HCT116 (cell line): ENCODE data around the gene DGCR8. TPM values are rescaled to one million over a fixed set of nuclear protein-coding genes. Genes with fewer than 3 reads are reported as not detected.
A peak's percentile ranks its signal among the peaks of the same experiment; 100 is the strongest.
"Not testable (repeated sequence)": the region's sequence is repeated elsewhere in the genome, so short reads cannot be mapped to it uniquely, and the experiment has no call there.

Experiments
- ATAC-seq: fragments of 200-7000 bp; cut with Tn5 transposase; 2 replicates; pipeline ENCODE4 v1.9.1; 2020; ENCODE audit warnings: mild to moderate bottlenecking, moderate library complexity
- BruUV-seq: library from RNA; stranded (reverse); fragments of 400-500 nt; replicated peaks from 2 replicates; lab custom pipeline; 2021; lab: Mats Ljungman, UMichigan
- CTCF ChIA-PET: fragments of 300-600 bp; sonication (Branson Sonifier 250); formaldehyde crosslinking; loops from one replicate; lab custom pipeline; 2021; ENCODE audit warnings: antibody characterized with exemption; lab: Charles Lee
- POLR2A ChIA-PET: fragments of 300-600, 350-600 bp; sonication (Branson Sonifier 250); formaldehyde crosslinking; loops from one replicate; lab custom pipeline; 2021; ENCODE audit warnings: antibody characterized with exemption; lab: Charles Lee
- RAD21 ChIA-PET, 2 experiments: fragments of 300-600 bp; sonication (Branson Sonifier 250); formaldehyde crosslinking; loops; one replicate each; lab custom pipeline; 2023; ENCODE audit warnings: low total read pairs in 2 of 2; ENCODE audit not compliant: uncharacterized antibody in 2 of 2, unreplicated experiment in 2 of 2, low non-redundant PET in 1 of 2; lab: Charles Lee
- DNase-seq: peaks from one replicate; pipeline ENCODE4 v3.0.0-alpha.2; 2010; ENCODE audit warnings: low read depth, low spot score
- H2AFZ ChIP-seq: fragments of 200-600 bp; shearing (Covaris generic), sonication (generic); 2 replicates; pipeline ENCODE4 v1.6.1; 2017; ENCODE audit warnings: low read depth, mixed run types, mixed read lengths, antibody characterized with exemption, low read length; ENCODE audit not compliant: poor library complexity, severe bottlenecking
- H3K27ac ChIP-seq: 2 replicates; pipeline ENCODE4 v1.5.1; 2012; ENCODE audit warnings: low read depth, low read length
- H3K27me3 ChIP-seq: fragments of 200-600 bp; sonication (generic); 2 replicates; pipeline ENCODE4 v1.6.1; 2016; ENCODE audit warnings: mixed run types, low read length, mixed read lengths; ENCODE audit not compliant: insufficient read depth
- H3K36me3 ChIP-seq, 2 experiments: fragments of 200-500 bp in 1 of 2; fragments of 200-600 bp in 1 of 2; sonication (Bioruptor generic) in 1 of 2; sonication (generic) in 1 of 2; 2 replicates each; pipeline versions ENCODE4 v1.5.1 to v1.6.1; 2014 to 2016; ENCODE audit warnings: low read length in 2 of 2, inconsistent platforms in 1 of 2, mixed read lengths in 1 of 2, mixed run types in 1 of 2; ENCODE audit not compliant: insufficient read depth in 2 of 2, control insufficient read depth in 1 of 2
- H3K4me1 ChIP-seq, 2 experiments: fragments of 200-600 bp in 1 of 2; sonication (generic) in 1 of 2; 2 replicates each; pipeline versions ENCODE4 v1.5.1 to v1.6.1; 2012 to 2017; ENCODE audit warnings: low read length in 2 of 2, inconsistent platforms in 1 of 2, mild to moderate bottlenecking in 1 of 2, mixed read lengths in 1 of 2, mixed run types in 1 of 2, moderate library complexity in 1 of 2; ENCODE audit not compliant: insufficient read depth in 2 of 2, control insufficient read depth in 1 of 2
- H3K4me2 ChIP-seq: fragments of 200-600 bp; sonication (generic); 2 replicates; pipeline ENCODE4 v1.6.1; 2017; ENCODE audit warnings: mixed run types, low read length, mixed read lengths
- H3K4me3 ChIP-seq, 2 experiments: fragments of 200-600 bp in 1 of 2; sonication (generic) in 1 of 2; replicated peaks in 1 of 2; 2 replicates each; pipeline ENCODE4 v1.5.1; 2011 to 2016; ENCODE audit warnings: low read length in 2 of 2, control low read depth in 1 of 2, low read depth in 1 of 2, mild to moderate bottlenecking in 1 of 2, mixed read lengths in 1 of 2, mixed run types in 1 of 2
- H3K79me2 ChIP-seq: fragments of 200-600 bp; sonication (generic); 2 replicates; pipeline ENCODE4 v1.6.1; 2017; ENCODE audit warnings: mild to moderate bottlenecking, mixed run types, low read length, moderate library complexity, mixed read lengths; ENCODE audit not compliant: insufficient read depth
- H3K9ac ChIP-seq: fragments of 200-600 bp; sonication (generic); 2 replicates; pipeline ENCODE4 v1.6.1; 2016; ENCODE audit warnings: low read length, mixed read lengths
- H3K9me2 ChIP-seq: fragments of 200-600 bp; sonication (generic), shearing (Covaris generic); 2 replicates; pipeline ENCODE4 v1.6.1; 2017; ENCODE audit warnings: mixed run types, mild to moderate bottlenecking, moderate library complexity; ENCODE audit not compliant: insufficient read depth
- H3K9me3 ChIP-seq, 2 experiments: fragments of 200-500 bp in 1 of 2; fragments of 200-600 bp in 1 of 2; sonication (Bioruptor generic) in 1 of 2; sonication (generic) in 1 of 2; 2 replicates each; pipeline ENCODE4 v1.6.1; 2014 to 2017; ENCODE audit warnings: low read length in 2 of 2, mixed read lengths in 2 of 2, inconsistent platforms in 1 of 2, low read depth in 1 of 2, mild to moderate bottlenecking in 1 of 2, mixed run types in 1 of 2, moderate library complexity in 1 of 2; ENCODE audit not compliant: control insufficient read depth in 1 of 2, insufficient read depth in 1 of 2
- H4K20me1 ChIP-seq: fragments of 200-600 bp; sonication (generic), shearing (Covaris generic); 2 replicates; pipeline ENCODE4 v1.6.1; 2017; ENCODE audit warnings: mixed run types, mild to moderate bottlenecking, moderate library complexity; ENCODE audit not compliant: insufficient read depth
- CTCF ChIP-seq, 3 experiments: fragments of 200-600 bp in 1 of 3; sonication (generic) in 1 of 3; IDR thresholded peaks in 2 of 3; conservative IDR thresholded peaks in 1 of 3; 2 replicates each; pipeline ENCODE4 v1.5.1; 2012 to 2017; ENCODE audit warnings: low read depth in 2 of 3, low read length in 2 of 3, antibody characterized with exemption in 1 of 3, borderline replicate concordance in 1 of 3, control low read depth in 1 of 3, mild to moderate bottlenecking in 1 of 3, mixed read lengths in 1 of 3, mixed run types in 1 of 3, moderate library complexity in 1 of 3; ENCODE audit not compliant: insufficient read depth in 1 of 3
- POLR2A ChIP-seq: IDR thresholded peaks from 2 replicates; pipeline ENCODE4 v1.7.0; 2011; ENCODE audit warnings: borderline replicate concordance; ENCODE audit not compliant: insufficient read depth, insufficient read length; ENCODE audit errors: extremely low read depth
- RAD21 ChIP-seq: IDR thresholded peaks from 2 replicates; pipeline ENCODE4 v1.6.1; 2012; ENCODE audit warnings: low read depth, mild to moderate bottlenecking
- SP1 ChIP-seq: IDR thresholded peaks from 2 replicates; pipeline ENCODE4 v1.6.1; 2012; ENCODE audit warnings: low read depth
- TCF7L2 ChIP-seq: IDR thresholded peaks from 2 replicates; pipeline ENCODE4 v1.7.0; 2011; ENCODE audit warnings: borderline replicate concordance, inconsistent platforms; ENCODE audit not compliant: insufficient read depth, insufficient read length; ENCODE audit errors: extremely low read depth
- intact Hi-C: fragments of 100-400 bp; cut with micrococcal nuclease; formaldehyde crosslinking; loops from 2 replicates; pipeline ENCODE4 v1.10.0; 2022
- microRNA counts: library from miRNA; unstranded; fragments of <30 nt; microRNA quantifications from one replicate; lab custom pipeline; 2015
- microRNA-seq: library from miRNA; unstranded; fragments of <30 nt; microRNA quantifications from one replicate; pipeline ENCODE4, GENCODE V29; 2016; ENCODE audit warnings: borderline number of aligned reads
- total RNA-seq: library from RNA; stranded (reverse); gene quantifications from one replicate; pipeline ENCODE4 v1.2.1, GENCODE V29; 2021; ENCODE audit not compliant: unreplicated experiment

Gene DGCR8
- total RNA-seq, 1 experiment from 2014 or later: 43.8 TPM

- H3K27ac ChIP-seq, H3K9me3 ChIP-seq, H4K20me1 ChIP-seq, H3K27me3 ChIP-seq, BruUV-seq, H3K9ac ChIP-seq, CTCF ChIA-PET, ATAC-seq, DNase-seq, POLR2A ChIA-PET, H3K4me2 ChIP-seq, H2AFZ ChIP-seq, H3K79me2 ChIP-seq, H3K4me3 ChIP-seq, H3K4me1 ChIP-seq, RAD21 ChIA-PET, H3K36me3 ChIP-seq, H3K9me2 ChIP-seq: not testable (repeated sequence)
- intact Hi-C loops: loop anchor here (5.0 kb wide), 1 partner anchor 298 kb away; no protein-coding TSS in a partner anchor
These were observed 79.5 kb downstream of the DGCR8 start for GRCh38 chr22:20159531-20159930.

GRCh38 chr22:20160041-20160440, 80.0 kb downstream of the DGCR8 start:
- ATAC-seq: no peak
- no peak overlapping the region for H3K9ac ChIP-seq
- H3K4me3 ChIP-seq: no peak overlapping the region
- H3K9me3 ChIP-seq: no peaks in the 10 kb centered on the region
- no TSS peak for BruUV-seq
- CTCF ChIA-PET: no interaction called here
- no peaks in the 10 kb centered on the region for H3K4me1 ChIP-seq
- H2AFZ ChIP-seq: no peak overlapping the region
- intact Hi-C loops: no loop called here
- no peak overlapping the region for H3K4me2 ChIP-seq
- RAD21 ChIA-PET: no interaction called here
- TF ChIP-seq POLR2A (no peak), CTCF (IDR thresholded peaks at IDR 0.05 in 2 of 3, conservative IDR thresholded peaks at IDR 0.05 in 1 of 3; ENCODE audit: borderline replicate concordance in 1 of 3, insufficient read depth in 1 of 3, low read depth in 2 of 3, low read length in 2 of 3) (no peak), SP1 (no peak), TCF7L2 (no peak), RAD21 (no peak)
- TF ChIP-seq, all 23 proteins: peak for 0
- Histone ChIP-seq H4K20me1 (no peaks in the 10 kb centered on the region), H3K79me2 (no peaks in the 10 kb centered on the region), H3K27ac (no peak overlapping the region), H3K27me3 (no peaks in the 10 kb centered on the region), H3K9me2 (no peaks in the 10 kb centered on the region), H3K36me3 (no peaks in the 10 kb centered on the region)
- POLR2A ChIA-PET: no interaction called here
- no peak for DNase-seq

MicroRNAs encoded within 50 kb of the gene (microRNA counts, 767-probe panel; counts per million panel counts)
- not detected for microRNA hsa-miR-1306-3p (lab: Ali Mortazavi, UCI)
- not detected for microRNA hsa-miR-185-5p (lab: Ali Mortazavi, UCI)

Small RNA genes lying within 50 kb of the gene (microRNA-seq; reads per million reads assigned to microRNA genes)
- gene MIR185 (1,634 reads per million, percentile 84 among the genes with 10 or more reads in this experiment), gene MIR6816 (not detected)

Other genes starting within 250 kb of the DGCR8 start
- gene GNB1L, start 225.4 kb upstream of the DGCR8 start, total RNA-seq: 12.1 TPM
- gene RTL10, start 225.4 kb upstream of the DGCR8 start, total RNA-seq: 24.6 TPM
- gene COMT, start 138.5 kb upstream of the DGCR8 start, total RNA-seq: 109 TPM
- 19.7 TPM for gene TXNRD2, start 138.4 kb upstream of the DGCR8 start, total RNA-seq
- gene ARVCF, start 63.4 kb upstream of the DGCR8 start, total RNA-seq: 42.8 TPM
- gene TANGO2, start 59.1 kb upstream of the DGCR8 start, total RNA-seq: 17.0 TPM
- 351 TPM for gene RANBP1, start 35.9 kb downstream of the DGCR8 start, total RNA-seq
- 67.3 TPM for gene TRMT2A, start 37.0 kb downstream of the DGCR8 start, total RNA-seq
- 89.3 TPM for gene ZDHHC8, start 51.6 kb downstream of the DGCR8 start, total RNA-seq
- gene CCDC188, start 70.8 kb downstream of the DGCR8 start, total RNA-seq: not detected
- gene RTN4R, start 188.1 kb downstream of the DGCR8 start, total RNA-seq: 19.0 TPM
- 44.9 TPM for gene DGCR6L, start 239.8 kb downstream of the DGCR8 start, total RNA-seq